Endometrial microvascular endothelial cells (primary cell): ENCODE results near the gene MRPL42. TPM values are rescaled to one million over a fixed set of nuclear protein-coding genes. Genes with fewer than 3 reads are reported as not detected.
"Not testable (repeated sequence)": the region's sequence is repeated elsewhere in the genome, so short reads cannot be mapped to it uniquely, and the experiment has no call there.

ENCODE experiments used
- in situ Hi-C: cut with HindIII; loops from 2 replicates; pipeline ENCODE4 v1.10.0; 2017; ENCODE audit warnings: low sequenced_read_pairs, low pct_unique_long_range_greater_than_20kb; ENCODE audit errors: inconsistent ontology term
- total RNA-seq: library from RNA; depleted of rRNA; stranded (reverse); fragments of >200 nt; gene quantifications from one replicate; pipeline ENCODE4 v1.2.3, GENCODE V29; 2015; ENCODE audit errors: inconsistent ontology term

Gene MRPL42
- total RNA-seq, 1 donor from 2014 or later: 89.9 TPM

DNA sequence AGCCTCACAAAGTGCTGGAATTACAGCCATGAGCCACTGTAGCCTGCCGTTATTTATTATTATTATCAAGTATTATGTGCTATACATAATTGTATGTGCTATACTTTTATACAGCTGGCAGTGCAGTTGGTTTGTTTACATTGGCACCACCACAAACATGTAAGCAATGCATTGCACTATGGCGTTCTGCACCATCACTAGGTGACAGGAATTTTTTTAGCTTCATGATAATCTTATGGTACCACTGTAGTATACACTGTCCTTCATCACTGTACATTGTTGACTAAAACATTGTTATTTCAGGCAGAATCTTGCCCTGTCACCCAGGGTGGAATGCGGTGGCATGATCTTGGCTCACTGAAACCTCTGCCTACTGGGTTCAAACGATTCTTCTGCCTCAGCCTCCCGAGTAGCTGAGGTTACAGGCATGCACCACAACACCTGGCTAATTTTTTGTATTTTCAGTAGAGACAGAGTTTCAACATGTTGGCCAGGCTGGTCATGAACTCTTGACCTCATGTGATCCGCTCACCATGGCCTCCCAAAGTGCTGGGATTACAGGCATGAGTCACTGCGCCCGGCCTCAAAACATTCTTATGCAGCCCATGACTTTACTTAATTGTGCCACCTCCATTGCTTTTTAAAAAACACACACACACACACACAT, 17.1 kb downstream of the MRPL42 start:
- in situ Hi-C loops: no loop called here

DNA sequence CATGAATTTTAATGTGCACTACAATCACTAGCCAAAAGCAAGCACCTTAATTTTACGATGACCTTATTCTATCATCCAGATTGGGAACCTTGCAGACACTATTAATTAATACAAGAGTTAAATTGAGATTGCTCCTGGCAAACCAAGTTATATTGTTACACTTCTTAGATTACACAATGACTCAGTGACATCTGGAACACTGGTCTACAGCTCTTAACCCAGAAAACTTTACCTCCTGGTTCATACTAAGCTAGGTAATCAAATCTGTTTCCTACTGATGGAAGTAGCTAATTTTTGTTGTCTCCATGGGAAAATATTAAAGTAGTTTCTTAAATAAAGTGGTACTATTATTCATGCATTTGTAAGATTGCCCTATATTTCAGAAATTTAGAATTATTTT, 25.5 kb downstream of the MRPL42 start:
- in situ Hi-C loops: not testable (repeated sequence)

DNA sequence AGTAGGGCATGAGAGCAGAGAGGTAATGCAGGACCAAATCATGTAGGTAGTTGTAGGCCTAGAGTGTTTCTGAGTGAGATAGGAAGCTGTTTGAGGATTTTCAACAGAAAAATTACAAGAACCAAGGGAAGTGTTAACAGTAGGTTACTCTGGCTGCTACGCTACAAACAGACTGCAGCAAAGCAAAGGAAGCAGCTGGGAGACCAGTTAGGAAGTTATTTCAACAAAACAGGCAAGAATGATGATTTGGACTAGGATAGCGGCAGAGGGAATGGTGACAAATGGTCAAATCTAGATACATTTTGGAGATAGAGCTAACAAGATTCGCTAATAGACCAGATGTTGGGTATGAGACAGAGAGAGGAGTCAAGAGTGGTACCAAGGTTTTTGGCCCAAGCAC, 26.8 kb downstream of the MRPL42 start:
- in situ Hi-C loops: no loop called here

DNA sequence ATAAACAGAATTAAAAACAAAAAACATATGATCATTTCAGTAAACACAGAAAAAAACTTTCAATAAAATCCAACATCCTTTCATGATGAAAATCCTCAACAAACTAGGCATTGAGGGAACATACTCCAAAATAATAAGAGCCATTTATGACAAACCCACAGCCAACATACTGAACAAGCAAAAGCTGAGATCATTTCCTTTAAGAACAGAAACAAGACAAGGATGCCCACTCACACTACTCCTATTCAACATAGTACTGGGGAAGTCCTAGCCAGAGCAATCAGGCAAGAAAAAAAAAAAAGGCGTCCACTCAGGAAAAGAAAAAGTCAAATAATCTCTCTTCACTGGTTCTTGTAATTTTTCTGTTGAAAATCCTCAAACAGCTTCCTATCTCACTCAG, 30.1 kb downstream of the MRPL42 start:
- in situ Hi-C loops: no loop called here

DNA sequence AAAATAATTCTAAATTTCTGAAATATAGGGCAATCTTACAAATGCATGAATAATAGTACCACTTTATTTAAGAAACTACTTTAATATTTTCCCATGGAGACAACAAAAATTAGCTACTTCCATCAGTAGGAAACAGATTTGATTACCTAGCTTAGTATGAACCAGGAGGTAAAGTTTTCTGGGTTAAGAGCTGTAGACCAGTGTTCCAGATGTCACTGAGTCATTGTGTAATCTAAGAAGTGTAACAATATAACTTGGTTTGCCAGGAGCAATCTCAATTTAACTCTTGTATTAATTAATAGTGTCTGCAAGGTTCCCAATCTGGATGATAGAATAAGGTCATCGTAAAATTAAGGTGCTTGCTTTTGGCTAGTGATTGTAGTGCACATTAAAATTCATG, 31.5 kb downstream of the MRPL42 start:
- in situ Hi-C loops: not testable (repeated sequence)

DNA sequence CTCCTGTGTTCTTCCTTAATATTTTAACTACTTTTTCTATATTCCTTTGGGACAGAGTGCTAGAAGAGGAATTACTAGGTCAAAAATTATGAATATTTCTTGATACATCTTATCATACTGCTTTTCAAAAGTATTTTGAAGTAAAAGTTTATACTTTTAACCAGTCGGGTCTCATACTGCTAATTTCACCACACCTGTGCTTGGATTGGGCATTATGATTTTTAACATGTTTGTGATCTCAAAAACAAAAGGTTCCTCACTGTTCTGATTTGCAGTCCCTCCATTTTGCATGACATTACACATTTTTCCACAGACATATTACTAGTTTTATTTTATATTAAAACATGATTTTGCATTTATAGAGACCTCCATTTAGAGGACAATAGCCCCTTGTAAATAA, 32.9 kb downstream of the MRPL42 start:
- in situ Hi-C loops: no loop called here

DNA sequence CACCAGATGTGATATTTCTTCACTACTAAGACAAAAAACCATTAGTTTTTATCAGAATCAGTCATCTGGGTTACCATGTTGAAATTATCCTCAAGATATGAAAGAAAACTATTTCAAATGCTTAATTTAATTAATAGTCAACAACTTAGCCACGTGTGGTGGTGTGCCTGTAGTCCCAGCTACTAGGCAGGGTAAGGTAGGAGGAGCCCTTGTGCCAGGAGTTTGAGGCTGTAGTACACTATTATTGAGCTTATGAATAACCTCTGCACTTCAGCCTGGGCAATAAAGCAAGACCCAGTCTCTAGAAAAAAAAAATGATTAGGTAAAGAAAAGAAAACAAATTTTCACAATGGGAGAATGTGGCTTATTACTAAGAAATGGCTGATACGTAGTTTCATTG, 33.4 kb downstream of the MRPL42 start:
- in situ Hi-C loops: no loop called here

DNA sequence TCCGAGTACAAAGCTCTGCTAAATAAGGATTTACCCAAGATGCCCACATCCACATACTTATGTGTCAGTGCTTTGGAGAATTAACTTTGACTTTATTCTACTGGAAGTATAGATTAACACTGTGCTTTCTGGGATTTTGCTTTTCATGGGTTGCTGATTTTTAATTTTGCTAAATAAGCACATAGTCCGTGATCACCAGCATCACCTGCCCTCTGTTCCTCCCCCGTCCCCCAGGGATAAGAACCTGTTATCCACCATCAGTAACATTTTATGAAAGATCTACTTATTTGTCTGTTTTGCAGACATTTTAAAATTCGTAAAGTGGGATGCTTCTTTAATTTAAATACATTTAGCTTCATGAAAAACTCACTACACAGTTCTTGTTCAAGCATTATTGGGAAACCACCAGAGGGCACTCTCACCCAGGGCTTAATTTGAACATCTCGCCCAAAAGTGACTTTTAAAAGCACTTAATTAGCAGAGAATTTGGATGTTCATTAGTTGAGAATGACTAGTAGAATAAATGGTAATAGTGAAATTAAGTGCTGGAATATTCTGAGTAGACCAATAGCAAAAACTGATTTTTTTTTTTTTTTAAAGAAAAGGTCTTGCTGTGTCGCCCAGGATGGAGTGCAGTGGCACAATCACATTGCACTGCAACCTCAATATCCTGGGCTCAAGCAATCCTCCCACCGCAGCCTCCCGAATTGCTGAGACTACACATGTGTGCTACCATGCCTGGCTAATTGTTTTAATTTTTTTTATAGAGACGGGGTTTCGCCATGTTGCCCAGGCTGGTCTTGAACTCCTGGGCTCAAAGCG, 35.7 kb downstream of the MRPL42 start:
- in situ Hi-C loops: no loop called here

DNA sequence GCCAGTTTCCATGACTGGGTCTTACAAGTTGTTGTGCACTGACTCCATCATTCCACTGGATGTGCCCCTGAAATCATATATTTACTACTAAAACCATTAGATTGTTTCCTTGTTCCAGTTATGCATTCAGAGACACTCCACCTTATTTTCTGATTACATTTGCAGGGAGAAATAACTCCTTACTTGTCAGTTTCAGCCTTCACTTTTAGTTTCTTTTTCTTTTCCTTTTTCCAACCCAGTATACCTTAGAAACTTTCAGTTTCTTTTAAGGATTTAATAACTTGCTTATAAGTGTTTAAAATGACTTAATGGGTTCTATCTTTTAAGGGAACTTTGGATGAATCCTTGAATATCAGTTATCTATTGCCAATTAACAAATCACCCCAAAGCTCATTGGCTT, 39.9 kb downstream of the MRPL42 start:
- in situ Hi-C loops: no loop called here

DNA sequence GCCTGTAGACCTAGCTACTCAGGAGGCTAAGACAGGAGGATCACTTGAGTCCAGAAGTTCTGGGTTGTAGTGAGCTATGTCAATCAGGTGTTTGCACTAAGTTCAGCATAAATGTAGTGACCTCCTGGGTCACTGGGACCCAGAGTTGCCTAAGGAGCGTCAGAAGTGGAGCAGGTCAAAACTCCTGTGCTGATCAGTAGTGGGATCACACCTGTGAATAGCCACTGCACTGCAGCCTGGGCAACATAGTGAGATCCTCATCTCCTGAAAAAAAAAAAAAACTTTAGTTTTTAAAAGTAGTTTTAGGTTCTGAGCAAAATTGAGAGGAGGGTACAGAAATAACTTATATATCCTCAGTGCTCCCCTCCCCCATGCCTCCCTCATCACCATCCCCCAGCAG, 42.2 kb downstream of the MRPL42 start:
- in situ Hi-C loops: no loop called here

DNA sequence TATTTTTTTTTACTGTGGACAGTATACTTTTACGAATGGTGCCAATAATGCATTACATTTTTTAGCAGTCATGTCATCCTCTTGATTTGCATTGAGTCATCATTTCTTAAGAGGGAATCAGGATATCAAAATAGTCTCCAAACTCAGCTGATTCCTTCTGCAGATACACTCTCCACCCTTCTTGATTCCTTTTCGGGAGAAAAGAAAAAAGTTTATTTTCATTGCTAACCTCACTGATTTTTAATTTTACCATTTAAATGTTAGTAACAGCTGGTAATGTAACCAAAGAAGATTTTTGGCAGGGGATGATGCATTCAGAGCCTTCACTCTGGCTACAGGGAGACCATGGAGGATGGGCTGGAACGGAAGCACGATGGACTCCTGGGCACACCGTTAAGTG, 47.5 kb downstream of the MRPL42 start:
- in situ Hi-C loops: no loop called here

DNA sequence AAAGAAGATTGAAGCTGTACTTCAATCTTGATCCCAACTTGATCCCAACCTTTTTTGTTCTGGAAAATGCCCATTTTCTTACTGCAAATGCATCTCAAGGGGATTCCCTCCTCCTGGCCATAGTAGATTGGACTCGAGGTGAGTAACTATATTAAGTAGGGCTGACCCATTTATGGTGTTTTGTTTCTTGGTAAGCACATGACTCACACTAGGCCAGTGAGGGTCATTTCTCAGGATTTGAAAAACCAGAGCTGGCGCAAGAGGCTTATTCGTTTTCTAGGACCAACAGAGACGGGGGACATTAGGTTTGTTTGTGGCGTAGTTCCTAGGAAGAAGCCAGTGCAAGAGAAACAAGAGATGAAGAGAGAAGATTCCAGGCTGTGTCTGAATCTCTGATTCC, 51.4 kb downstream of the MRPL42 start:
- in situ Hi-C loops: no loop called here

DNA sequence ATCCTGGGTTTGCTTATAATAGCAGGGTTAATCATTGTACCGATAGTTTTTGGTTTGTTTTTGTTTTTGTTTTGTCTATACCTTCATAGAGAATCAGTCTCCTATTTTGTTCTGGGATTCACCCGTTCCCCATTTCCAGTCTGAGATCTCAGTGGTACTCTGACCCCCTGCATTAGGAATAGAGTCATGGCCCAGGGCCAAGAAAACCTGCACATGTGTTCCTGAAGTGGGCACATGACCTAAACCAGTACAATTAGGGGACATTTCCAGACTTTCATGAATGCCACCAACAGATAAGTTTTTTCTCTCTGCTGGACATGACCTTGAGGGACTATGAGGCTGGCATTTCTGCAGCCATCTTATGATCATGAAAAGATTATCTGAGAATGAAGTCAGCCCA, 52.5 kb downstream of the MRPL42 start:
- in situ Hi-C loops: no loop called here

DNA sequence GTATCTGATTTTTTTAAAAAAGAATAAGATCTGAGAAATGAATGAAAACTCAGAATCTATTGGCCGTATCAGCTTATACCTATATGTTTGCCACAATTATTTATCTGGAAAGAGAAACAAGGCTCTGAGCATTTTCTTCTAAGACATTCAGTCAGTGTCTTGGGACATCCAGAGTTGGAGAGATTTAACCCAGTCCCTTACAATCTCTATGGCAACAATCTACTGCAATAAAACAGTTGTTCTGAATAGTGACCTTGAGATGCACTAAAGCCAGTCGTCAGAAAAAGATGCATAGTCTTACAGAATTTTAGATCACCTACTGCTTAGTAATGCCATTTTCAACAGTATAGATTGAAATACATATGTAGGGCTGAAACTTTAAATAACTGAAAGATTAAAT, 53.1 kb downstream of the MRPL42 start:
- in situ Hi-C loops: no loop called here

DNA sequence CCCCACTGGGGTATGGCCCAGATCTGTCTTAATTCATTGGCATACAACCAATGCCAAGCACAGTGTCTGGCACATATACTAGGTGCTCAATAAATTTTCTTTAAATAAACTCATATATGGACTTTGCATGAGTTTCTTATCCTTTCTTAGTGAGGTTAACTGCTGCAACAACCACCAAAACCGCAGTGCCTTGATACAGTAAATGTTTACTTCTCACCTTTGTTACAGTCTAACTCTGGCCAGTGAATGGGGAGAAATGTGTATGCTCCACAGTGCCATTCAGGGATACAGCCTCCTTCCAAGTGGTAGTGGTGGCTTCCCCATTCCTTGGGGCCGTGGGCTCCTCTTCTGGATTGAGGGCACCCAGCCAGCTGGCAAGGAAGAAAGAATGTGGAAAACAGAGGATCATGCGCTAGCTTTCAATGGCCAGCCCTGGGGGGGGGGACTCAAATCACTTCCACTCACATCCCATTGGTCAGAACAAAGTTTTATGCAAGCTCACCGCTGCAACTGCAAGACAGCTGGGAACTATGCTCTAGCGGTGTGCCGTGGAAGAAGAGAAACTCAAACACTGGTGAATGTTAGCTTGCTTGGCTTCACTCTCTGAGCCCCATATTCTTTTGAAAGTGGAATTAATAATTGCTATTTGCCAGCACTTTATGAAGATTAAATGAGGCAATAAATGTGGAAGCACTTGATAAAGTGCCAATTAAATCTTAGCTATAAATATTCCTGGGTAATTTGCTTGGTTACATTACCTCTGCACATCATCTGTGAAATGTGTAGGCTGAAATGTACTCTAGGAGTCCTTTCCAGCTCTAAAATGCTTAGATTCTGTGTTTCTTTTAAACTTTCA, 54.1 kb downstream of the MRPL42 start:
- in situ Hi-C loops: no loop called here

DNA sequence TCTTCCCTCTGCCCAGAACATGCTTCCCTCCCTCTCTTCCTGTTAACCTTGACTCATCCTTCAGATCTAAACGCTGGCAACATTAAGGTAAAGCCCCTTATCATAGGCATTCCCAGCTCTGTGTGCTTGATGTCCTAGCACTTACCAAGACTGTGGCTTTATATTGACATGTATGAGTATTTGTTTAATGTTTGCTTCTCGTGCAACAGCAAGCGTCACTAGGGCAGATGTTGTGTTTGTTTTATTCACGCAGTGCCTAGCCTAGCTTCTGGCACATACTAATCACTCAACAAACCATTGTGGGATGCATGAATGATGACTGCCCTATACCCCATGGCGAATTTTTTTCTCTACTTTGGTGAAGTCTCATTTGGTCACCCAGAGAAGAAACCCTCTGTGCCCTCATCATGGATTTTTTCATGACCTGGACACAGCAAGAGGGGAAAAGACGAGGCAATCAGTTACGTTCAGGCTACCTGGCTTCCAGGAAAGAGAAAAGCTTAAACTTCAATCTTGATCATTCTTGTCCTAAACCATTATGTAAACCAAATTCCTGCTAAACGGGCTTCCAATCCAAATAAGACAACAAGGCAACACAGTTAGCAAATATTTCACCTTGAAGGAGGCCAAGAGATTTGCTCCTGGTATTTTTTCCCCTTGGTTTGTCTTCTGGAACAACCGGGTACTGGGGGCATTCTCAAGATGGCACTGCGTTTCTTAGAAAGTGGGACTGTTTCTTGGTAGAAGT, 57.2 kb downstream of the MRPL42 start:
- in situ Hi-C loops: no loop called here

DNA sequence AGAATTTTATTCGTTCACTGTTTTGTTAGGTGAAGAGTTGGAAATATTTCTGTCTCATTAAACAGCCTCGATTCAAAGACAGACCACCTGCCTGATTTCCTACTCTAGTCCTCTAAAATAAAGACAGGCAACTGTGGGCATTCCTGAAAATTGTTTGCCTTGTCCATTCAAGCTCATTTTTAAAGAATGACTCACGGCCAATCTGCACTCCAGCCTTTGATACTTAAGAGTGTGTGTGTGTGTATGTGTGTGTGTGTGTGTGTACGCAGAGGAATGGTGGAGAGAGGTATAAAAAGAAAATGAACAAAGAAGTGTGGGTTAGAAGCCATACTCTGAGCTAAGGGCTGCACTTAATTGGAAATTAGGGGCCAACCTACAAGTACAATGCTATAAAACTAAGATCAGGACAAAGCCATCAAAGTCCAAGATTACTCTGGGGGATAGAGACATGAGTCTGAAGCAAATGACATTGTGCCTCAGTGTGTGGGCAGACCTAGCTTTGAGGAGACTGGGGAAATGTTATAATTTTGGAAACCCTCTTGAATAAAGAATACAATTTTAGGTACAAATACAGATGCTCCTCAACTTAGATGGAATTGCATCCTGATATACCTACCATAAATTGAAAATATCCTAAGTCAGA, 59.6 kb downstream of the MRPL42 start:
- in situ Hi-C loops: no loop called here

DNA sequence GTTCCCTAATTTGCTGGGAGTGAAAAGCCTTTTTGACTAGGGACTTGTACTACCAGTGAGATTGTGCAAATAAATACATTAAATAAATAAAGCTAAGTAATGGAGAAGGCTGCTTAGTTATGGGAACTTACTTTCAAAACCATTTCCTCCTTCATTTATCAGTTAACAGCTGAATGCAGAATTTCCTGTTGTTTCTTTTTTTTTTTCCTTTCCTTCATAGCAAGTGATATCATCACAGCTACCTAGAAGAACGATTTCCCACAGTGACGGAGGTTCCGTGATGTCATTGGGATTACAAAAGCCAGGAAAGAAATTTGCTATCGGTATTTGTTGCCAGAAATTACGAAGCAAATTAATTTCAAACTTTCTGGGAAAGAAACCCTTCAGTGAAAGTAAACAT, 63.0 kb downstream of the MRPL42 start:
- in situ Hi-C loops: no loop called here

DNA sequence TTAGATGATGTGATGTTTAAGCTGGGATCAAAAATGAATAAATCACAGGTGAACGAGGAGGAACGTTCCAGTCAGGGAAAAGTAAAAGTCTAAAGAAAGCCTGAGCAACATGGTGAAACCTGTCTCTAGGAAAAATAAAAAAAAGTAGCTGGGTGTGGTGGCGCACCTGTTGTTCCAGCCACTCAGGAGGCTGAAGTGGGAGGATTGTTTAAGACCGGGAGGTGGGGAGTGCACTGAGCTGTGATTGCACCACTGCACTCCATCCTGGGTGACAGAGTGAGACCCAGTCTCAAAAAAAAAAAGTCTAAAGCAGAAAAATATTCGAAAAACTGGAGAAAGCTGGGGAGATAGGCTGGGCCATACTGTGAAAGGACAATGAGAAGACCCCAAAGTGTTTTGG, 66.0 kb downstream of the MRPL42 start:
- in situ Hi-C loops: no loop called here
